Measurements from ENCODE around the gene DGKB.

The DGKB gene

DNA sequence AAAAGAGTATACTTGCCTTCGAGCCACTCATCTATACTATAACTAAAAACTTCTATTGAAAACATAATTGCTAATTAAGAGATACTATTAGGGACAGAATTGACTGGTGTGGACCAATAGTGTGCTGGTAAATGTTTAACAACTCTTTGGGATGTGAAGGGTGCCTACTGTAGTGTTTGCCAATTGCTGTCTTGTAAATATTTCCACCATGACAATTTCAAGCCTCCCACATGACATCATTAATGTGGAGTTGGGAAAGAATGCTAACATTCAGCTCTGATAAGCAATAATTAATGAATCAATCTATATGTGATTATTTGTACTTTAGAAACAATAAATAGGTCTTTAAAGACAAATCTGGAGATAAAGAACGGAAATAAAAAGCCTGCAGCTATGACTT, 136.8 kb downstream of the DGKB start:
- H3K27me3 Mint-ChIP-seq (ENCODE audit: low read depth): no peaks in the 10 kb centered on the region
- H3K4me3 Mint-ChIP-seq: no peak overlapping the region
- H3K4me1 Mint-ChIP-seq: peaks cover 31% of the 10 kb centered on the region
- no peaks in the 10 kb centered on the region for H3K9me3 Mint-ChIP-seq
- TF ChIP-seq, protein P1, sequence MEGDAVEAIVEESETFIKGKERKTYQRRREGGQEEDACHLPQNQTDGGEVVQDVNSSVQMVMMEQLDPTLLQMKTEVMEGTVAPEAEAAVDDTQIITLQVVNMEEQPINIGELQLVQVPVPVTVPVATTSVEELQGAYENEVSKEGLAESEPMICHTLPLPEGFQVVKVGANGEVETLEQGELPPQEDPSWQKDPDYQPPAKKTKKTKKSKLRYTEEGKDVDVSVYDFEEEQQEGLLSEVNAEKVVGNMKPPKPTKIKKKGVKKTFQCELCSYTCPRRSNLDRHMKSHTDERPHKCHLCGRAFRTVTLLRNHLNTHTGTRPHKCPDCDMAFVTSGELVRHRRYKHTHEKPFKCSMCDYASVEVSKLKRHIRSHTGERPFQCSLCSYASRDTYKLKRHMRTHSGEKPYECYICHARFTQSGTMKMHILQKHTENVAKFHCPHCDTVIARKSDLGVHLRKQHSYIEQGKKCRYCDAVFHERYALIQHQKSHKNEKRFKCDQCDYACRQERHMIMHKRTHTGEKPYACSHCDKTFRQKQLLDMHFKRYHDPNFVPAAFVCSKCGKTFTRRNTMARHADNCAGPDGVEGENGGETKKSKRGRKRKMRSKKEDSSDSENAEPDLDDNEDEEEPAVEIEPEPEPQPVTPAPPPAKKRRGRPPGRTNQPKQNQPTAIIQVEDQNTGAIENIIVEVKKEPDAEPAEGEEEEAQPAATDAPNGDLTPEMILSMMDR (IDR thresholded peaks at IDR 0.05; ENCODE audit: unreplicated experiment in 3 of 3): no peak
- no peak overlapping the region for H3K27ac Mint-ChIP-seq
- no peaks in the 10 kb centered on the region for H3K36me3 Mint-ChIP-seq (ENCODE audit: low read depth)

DNA sequence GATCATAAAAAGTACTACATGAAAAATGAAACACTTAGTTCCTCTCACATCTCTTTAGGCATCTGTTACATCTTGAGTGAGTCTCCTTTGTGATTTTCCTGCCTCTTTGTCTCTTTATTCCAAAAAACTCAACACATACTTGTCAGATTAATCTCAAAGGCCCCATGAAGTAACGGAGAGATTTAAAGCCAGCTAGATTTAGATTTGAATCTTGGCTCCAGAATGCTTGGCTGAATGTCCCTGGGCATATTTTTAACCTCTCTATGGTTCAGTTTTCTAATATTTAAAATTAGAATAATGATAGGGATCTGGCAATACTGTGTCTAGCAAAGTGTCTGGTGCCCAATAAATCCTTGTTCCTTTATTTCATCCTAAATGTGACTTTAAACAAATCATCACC, 140.0 kb downstream of the DGKB start:
- H3K27me3 Mint-ChIP-seq (ENCODE audit: low read depth): no peaks in the 10 kb centered on the region
- no peak overlapping the region for H3K4me3 Mint-ChIP-seq
- no peaks in the 10 kb centered on the region for H3K36me3 Mint-ChIP-seq (ENCODE audit: low read depth)
- peak overlapping the region; percentile 0 to 96 (median 91) for H3K27ac Mint-ChIP-seq
- peaks cover 39% of the 10 kb centered on the region for H3K4me1 Mint-ChIP-seq
- TF ChIP-seq, protein P1 (IDR thresholded peaks at IDR 0.05; ENCODE audit: unreplicated experiment in 3 of 3): no peak
- no peaks in the 10 kb centered on the region for H3K9me3 Mint-ChIP-seq

DNA sequence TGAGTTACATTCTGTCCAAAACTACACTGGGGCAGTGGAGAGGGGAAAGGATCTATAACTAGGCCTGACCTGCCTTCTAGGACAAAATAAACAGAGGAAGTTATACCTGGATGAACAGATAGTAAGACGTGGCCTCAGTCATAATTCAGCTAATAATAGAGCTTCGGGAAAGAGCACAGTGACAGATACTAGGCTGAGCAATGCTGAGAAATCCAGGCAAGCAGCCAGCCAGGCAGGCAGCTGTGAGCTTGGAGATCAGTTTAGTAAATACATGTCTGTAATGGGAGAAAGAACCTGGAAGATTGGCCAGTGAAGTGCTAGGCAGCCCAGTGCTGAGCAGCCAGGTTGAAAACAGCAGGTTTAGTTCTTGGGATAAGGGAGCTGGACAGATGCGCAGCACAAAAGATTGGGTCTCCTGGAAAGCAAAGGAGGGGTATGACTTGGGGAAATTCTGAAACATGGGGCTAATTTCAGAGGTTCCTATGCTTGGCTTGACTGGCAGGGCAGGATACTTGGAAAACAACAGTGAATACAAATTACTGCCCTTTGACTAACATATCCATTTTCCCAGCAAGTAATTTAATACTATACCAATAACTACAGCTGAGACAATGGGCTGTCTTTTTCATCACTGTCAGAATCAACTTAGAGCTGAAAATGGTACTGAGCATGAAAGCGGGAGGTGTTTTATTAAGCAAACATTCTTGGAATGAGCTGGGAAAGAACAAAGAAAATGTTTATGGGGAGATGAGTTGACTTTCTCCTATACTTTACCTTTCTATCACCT, 140.8 kb downstream of the DGKB start:
- no peaks in the 10 kb centered on the region for H3K9me3 Mint-ChIP-seq
- peak overlapping the region in 2 of 3 experiments; percentile 1 to 19 for H3K4me3 Mint-ChIP-seq
- no peaks in the 10 kb centered on the region for H3K36me3 Mint-ChIP-seq (ENCODE audit: low read depth)
- TF ChIP-seq, protein P1 (IDR thresholded peaks at IDR 0.05; ENCODE audit: unreplicated experiment in 3 of 3): no peak
- H3K4me1 Mint-ChIP-seq: peaks cover 37% of the 10 kb centered on the region
- H3K27me3 Mint-ChIP-seq (ENCODE audit: low read depth): no peaks in the 10 kb centered on the region
- peak overlapping the region; percentile 88 to 96 (median 91) for H3K27ac Mint-ChIP-seq

DNA sequence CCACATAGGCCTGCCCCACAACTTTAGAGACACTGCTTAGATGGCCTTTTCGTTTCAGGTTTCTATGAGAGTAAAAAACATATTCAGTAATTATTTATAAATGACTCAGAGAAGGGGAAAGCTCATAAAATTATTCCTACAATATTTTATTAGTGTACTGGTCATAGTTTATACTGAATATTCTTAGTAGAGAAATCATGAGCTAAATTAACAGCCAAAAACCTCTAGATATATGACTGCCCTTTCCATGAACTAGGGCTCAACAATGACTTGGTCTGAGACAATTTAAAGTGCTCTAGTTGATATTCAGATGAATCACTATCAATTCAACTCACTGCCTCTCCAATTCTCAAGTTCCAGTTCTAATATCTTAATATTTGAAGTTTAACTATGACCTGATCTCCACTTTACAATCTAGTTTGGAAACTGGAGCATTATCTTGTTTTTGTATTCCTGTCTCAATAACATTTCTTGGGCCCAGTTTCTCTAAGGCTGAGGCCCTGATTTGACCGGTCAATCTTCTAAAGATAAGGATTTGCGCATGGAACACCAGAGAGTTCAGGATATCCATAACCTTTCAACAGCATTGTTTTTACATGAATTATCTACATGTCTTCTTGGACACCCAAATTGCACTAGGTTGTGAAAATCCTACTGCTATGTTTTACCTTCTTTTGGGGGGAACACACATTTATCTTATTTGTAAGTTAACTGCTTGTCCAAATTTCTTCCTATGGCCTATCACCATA, 141.6 kb downstream of the DGKB start:
- H3K4me1 Mint-ChIP-seq: peaks cover 35% of the 10 kb centered on the region
- H3K4me3 Mint-ChIP-seq: no peak overlapping the region
- H3K27me3 Mint-ChIP-seq (ENCODE audit: low read depth): no peaks in the 10 kb centered on the region
- peak overlapping the region; percentile 88 to 96 (median 91) for H3K27ac Mint-ChIP-seq
- H3K9me3 Mint-ChIP-seq: no peaks in the 10 kb centered on the region
- no peaks in the 10 kb centered on the region for H3K36me3 Mint-ChIP-seq (ENCODE audit: low read depth)
- TF ChIP-seq, protein P1 (IDR thresholded peaks at IDR 0.05; ENCODE audit: unreplicated experiment in 3 of 3): no peak

DNA sequence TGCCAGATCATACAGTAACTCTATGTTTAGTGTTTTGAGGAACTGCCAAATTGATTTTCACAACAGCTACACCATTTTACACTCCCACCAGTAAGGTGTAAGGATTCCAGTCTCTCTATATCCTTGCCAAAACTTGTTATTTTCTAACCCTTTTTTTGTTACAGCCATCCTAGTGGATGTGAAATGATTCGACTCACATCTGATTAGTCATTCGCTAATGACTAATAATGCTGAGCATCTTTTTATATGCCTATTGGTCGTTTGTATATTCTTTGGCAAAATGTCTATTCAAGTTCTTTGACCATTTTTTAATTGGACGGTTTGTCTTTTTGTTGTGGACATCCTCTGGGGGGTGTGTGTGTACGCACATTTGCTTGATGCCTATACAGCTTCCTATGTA, 142.8 kb downstream of the DGKB start:
- no peaks in the 10 kb centered on the region for H3K9me3 Mint-ChIP-seq
- no peaks in the 10 kb centered on the region for H3K27me3 Mint-ChIP-seq (ENCODE audit: low read depth)
- no peaks in the 10 kb centered on the region for H3K36me3 Mint-ChIP-seq (ENCODE audit: low read depth)
- H3K27ac Mint-ChIP-seq: peak overlapping the region; percentile 88 to 96 (median 91)
- H3K4me3 Mint-ChIP-seq: no peak overlapping the region
- TF ChIP-seq, protein P1 (IDR thresholded peaks at IDR 0.05; ENCODE audit: unreplicated experiment in 3 of 3): no peak
- H3K4me1 Mint-ChIP-seq: peaks cover 39% of the 10 kb centered on the region

All from nephron (organoid).